ENCODE measurements around the gene FCN3.

Gene FCN3

DNA sequence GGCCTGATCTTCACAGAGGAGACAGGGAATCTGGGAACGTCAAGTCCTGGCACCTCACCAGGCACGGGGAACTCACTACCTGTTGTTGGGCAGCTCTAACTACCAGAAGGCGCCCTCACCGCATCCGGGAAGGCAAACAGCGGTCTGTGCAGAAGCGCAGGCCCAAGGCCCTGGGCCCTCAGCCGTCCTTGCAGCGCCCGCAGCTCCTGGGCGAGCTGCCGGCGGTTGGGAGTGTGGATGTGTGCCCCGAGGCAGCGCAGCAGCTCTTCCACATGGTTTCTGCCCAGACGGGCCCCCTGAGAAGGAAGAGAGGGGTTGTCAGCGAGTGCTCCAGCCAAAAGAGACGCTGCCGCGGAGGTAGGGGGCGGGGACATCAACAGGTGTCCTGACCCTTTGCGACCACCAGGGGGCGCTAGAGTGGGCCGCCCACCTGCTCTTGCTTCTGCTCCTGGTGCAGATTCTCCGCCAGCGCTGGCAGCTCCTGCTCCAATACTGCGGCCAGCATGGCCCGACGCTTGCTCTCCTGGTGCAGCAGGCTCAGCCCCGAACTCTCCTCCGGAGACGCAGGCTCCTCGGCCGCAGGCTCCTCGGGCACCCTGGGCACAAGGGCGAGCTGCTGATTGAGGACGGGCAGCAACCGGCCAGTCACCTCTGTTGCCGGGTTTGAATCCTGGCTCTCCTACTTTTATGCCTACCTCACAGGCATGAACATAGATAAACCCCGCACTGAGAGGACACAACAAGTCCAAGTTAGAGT, 17.2 kb downstream of the FCN3 start:
- peak; percentile 24 to 28 for DNase-seq

GRCh38 chr1:27356619-27357280, 17.9 kb downstream of the FCN3 start:
- DNase-seq = no peak

DNA sequence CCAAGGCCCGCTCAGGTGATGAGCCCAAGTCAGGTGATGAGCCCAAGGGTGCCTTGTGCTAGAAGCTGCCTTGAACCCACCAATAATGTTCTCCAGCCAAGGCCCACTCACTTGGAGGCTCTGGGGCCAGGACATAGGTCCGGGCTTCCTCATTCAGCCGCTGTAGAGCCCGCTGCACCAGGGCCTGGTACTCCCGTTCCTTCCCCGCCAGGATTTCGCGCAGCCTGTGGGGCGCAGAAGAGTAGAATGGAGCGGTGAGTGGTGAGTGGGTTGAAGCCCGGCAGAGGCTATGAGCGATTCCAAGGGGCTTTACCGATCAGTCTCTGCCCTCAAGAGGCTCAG, 18.4 kb downstream of the FCN3 start:
- DNase-seq = no peak

- DNase-seq = no peak
Measured at GRCh38 chr1:27355683-27356082, 18.9 kb downstream of the FCN3 start.

DNA sequence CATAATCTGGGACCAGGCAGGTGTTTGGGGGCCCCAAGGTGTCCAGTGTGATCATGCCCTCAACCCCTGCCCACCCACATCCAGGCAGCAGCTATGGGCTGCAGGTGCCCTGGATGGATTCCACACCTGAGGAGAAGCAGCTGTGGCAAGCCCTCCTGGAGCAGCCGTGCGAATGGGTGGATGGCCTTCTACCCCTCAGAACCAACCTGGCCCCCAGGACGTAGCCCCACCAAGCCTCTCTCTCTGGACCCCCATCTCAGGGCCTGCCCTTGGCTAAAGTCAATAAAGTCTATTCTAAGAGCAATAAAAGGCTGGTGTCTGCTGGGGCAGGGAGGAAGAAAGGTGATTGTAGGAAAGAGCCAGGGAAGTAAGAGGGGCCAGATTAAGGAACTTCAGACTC, 21.0 kb downstream of the FCN3 start:
- DNase-seq = no peak

DNA sequence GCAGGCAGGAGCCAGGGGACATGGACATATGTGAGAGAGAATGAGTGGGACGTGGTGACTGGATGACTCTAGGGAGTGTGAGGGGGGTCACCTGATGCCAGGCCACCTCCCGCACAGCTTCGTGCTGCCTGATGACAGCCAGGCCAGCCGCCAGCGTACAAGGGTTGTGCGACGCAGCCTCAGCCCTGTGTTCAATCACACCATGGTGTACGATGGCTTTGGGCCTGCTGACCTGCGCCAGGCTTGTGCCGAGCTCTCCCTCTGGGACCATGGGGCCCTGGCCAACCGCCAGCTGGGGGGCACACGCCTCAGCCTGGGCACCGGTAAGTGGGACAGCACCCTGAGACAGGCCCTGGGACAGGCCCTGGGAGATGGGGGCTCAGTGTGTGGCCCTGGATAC, 21.5 kb downstream of the FCN3 start:
- no peak for DNase-seq

DNA sequence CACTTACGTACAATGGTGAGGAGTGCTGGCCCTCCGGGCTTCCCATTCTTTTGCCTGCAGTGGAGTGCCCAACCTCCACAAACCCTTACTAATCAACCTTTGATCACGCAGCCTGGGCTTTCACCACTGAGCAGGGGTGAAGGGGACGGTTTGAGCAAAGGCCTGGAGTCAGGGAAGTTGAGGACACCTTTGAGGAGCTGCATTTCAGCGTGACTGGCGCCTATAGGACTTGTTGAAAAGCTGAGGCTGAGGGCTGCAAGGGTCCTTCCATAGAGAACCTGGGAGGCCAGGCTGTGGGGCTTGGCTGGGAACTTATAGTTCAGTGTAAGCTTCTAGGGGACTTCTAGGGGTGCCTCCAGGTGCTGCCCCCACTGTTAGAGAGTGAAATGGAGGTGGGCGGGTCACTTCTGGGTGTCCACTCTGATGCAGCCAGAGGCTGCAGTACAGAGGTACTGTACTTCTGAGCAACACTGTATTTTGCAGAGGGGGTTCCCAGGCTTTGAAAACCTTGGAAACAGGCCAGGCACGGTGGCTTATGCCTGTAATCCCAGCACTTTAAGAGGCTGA, 23.0 kb downstream of the FCN3 start:
- DNase-seq = no peak

GRCh38 chr1:27350663-27351540, 23.7 kb downstream of the FCN3 start:
- DNase-seq = no peak

GRCh38 chr1:27349784-27350662, 24.6 kb downstream of the FCN3 start:
- DNase-seq = no peak

- no peak for DNase-seq
Measured at GRCh38 chr1:27348861-27349783, 25.5 kb downstream of the FCN3 start.

DNA sequence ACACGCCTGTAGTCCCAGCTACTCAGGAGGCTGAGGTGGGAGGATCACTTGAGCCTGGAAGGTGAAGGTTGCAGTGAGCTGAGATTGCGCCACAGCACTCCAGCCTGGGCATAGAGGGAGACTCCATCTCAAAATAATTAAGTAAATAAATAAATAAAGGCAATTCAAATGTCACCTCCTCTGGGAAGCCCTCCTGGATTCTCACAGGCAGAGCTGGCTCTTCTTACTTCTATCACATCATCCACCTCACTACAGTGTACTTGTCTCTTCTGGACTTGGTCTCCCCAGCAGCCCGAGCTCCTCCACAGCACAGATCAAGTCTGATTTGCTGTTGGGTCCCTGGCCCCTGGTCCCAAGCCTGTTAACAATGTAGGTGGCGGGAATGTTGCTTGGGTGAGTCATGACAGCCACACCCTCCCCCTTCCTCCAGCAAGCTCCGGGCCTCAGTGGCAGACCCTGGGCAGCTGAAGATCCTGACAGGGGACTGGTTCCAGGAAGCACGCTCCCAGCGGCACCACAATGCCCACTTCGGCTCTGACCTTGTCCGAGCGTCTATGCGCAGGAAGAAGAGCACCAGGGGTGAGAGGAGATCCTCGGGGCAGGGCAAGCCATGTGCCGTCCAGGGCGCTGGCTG, 27.5 kb downstream of the FCN3 start:
- no peak for DNase-seq

- DNase-seq = no peak
Measured at GRCh38 chr1:27346357-27346756, 28.3 kb downstream of the FCN3 start.

DNA sequence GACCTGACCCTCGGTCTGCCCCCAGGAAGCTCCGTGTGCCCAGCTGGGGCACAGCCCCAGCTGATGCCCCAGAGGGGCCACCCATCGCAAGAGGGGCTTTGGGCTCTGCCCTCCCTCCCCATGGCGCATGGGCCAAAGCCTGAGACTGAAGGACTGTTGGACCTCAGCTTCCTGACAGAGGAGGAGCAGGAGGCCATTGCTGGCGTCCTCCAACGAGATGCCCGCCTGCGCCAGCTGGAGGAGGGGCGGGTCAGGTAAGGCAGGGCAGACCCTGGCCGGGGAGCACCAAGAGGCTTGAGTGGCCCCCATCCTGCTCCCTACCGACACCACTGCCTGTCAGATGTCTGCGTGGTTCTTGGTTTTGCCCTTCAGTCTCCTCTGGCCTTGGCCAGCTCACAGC, 29.4 kb downstream of the FCN3 start:
- no peak for DNase-seq

GRCh38 chr1:27343639-27344025, 31.0 kb downstream of the FCN3 start:
- DNase-seq = no peak

DNA sequence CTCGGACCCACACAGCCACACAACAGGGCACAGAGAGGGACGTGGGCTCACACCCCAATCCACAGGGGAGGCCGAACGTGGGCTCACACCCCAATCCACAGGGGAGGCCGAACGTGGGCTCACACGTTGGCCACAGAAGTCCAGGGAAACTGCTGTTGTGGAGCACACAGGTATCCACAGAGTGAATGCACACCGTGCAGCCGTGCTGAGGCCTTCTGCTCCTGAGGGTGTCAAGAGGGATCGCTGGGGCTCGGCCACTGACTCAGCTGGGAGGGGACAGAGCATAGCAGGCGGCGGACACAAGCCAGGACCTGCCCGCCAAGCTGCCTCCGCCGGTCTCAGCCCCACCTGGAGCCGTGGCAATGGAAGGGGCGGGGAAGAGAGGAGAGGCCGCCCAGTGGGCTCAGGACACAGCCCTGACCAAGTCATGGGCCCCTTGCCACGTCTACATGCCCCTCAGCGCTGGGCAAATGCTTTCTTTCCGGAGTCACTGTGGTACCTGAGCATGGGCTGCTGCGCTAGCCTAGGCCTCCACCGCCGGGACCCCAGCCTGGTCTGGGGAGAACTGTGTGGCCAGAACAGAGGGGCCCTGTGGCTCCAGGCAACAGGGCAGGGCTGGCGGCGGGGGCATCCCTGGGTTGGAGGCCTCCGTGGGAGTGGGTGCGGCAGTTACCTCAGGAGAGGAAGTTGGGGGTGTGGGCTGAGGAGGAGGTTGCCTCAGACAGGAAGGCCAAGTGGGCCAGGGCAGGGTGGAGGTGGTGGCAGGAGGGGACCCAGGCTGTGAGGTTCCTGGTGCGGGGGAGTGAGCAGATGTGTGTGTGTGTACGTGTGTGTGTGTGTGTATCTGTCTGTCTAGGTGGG, 31.6 kb downstream of the FCN3 start:
- DNase-seq = peak; percentile 82 to 84

GRCh38 chr1:27342391-27342777, 32.2 kb downstream of the FCN3 start:
- DNase-seq = no peak

DNA sequence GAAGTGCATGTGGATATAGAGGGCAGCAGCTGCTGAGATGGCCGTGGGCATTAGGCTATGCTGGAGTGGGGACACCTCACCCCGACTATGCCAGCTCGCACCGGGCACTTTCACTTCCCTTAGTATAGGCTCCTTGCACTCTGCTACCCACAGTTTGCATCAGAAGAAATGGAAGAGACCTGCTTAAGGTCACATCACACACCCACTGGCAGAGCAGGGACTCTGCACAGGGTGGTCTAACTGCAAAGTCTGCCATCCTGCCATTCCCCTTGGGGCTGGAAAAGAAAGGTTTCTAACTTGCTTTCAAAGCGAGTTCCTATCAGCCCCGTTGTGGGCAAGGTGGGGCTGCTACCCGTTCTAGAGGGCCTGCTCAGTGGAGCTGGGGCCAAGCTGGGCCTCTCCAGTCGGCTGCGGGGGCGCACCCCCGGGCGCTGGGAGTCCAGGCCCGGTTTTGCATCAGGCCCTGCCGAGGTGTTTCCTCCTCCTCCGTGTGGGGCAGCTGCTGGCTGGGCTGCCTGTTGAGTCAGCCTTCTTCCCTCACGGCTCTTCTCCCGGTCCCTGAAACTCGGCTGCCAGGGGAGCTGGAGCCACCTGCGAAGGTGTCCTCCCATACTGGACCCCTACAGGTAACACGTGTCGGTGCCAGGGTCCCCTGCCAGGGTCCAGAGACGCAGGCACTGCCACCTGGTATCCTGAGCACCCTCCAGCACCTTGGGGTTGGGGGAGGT, 32.9 kb downstream of the FCN3 start, which contains the start of gene SYTL1:
Gene SYTL1, plus strand, starts transcription at position 498 of the 728 bp plus-strand sequence. CDS start 3,313 bp downstream, outside the sequence.
- peak; percentile 62 to 68 for DNase-seq

GRCh38 chr1:27339213-27339612, 35.4 kb downstream of the FCN3 start:
- no peak for DNase-seq

DNA sequence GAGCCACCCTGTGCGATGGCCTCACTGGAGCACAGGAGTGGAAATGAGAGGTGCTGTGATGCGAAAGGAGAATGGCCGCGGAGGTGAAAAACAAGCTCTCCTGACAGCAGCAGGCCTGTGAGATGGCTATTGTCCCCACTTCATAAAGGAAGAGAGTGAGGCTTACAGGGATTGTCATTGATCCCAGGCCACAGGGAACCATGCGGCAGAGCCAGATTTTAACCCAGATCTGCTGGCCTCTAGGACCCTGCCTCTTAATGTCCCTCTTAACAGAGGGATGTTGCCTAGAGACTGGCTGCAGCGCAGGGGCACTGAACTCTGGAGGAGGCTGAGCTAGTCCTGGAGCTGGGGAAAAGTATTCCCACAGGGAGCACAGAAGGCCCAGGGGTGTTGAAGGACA, 35.9 kb downstream of the FCN3 start:
- DNase-seq = no peak

All from AML-193 (cell line).